Vagina (tissue), 2 donors: ENCODE data around the gene MARF1. TPM values are rescaled to one million over a fixed set of nuclear protein-coding genes. Genes with fewer than 3 reads are reported as not detected.

Experiments
- DNase-seq, 2 donors: peaks; one replicate each; pipeline ENCODE4 v3.0.0-alpha.2; 2017; ENCODE audit errors: extremely low spot score in 2 of 2
- H3K27ac ChIP-seq: fragments of 200-600 bp; sonication (generic); one replicate; pipeline ENCODE4 v1.5.1; 2019
- H3K27me3 ChIP-seq: fragments of 200-600 bp; sonication (generic); one replicate; pipeline ENCODE4 v1.5.1; 2019
- H3K36me3 ChIP-seq, 2 donors: fragments of 200-600 bp; sonication (generic); one replicate each; pipeline ENCODE4 v1.5.1; 2017 to 2019
- H3K4me1 ChIP-seq: fragments of 200-600 bp; sonication (generic); one replicate; pipeline ENCODE4 v1.5.1; 2019
- H3K4me3 ChIP-seq, 2 donors: fragments of 200-600 bp; sonication (generic); 1 replicate in 1 of 2; 2 replicates in 1 of 2; pipeline ENCODE4 v1.5.1; 2016 to 2019
- H3K9me3 ChIP-seq: fragments of 200-600 bp; sonication (generic); one replicate; pipeline ENCODE4 v1.5.1; 2019
- POLR2A ChIP-seq, 2 donors: fragments of 450-650 bp; IDR thresholded peaks; one replicate each; pipeline ENCODE4 v1.6.1; 2017; ENCODE audit warnings: antibody characterized with exemption in 2 of 2, mild to moderate bottlenecking in 2 of 2, moderate library complexity in 2 of 2
- POLR2AphosphoS5 ChIP-seq, 2 donors: sonication (generic); formaldehyde crosslinking; IDR thresholded peaks; one replicate each; pipeline ENCODE4 v1.9.0; 2017; ENCODE audit warnings: antibody characterized with exemption in 2 of 2, mild to moderate bottlenecking in 2 of 2, low read depth in 1 of 2; ENCODE audit not compliant: insufficient read depth in 1 of 2
- intact Hi-C: fragments of 100-400 bp; cut with DNase I; formaldehyde crosslinking; loops from one replicate; pipeline ENCODE4 v1.15.1; 2023
- total RNA-seq: library from RNA; depleted of rRNA; stranded (reverse); fragments of >200 nt; gene quantifications from one replicate; pipeline ENCODE4 v1.2.3, GENCODE V29; 2016
- TF ChIP-seq, protein P1 (sequence below), 3 experiments: fragments of 450-650 bp in 2 of 3; fragments of 200-600 bp in 1 of 3; sonication (generic) in 1 of 3; IDR thresholded peaks; one replicate each; pipeline ENCODE4 v1.5.1; 2017 to 2019; ENCODE audit warnings: antibody characterized with exemption in 3 of 3, mild to moderate bottlenecking in 2 of 3, moderate library complexity in 2 of 3

The MARF1 gene
- total RNA-seq, 1 donor from 2014 or later: 39.0 TPM

DNA sequence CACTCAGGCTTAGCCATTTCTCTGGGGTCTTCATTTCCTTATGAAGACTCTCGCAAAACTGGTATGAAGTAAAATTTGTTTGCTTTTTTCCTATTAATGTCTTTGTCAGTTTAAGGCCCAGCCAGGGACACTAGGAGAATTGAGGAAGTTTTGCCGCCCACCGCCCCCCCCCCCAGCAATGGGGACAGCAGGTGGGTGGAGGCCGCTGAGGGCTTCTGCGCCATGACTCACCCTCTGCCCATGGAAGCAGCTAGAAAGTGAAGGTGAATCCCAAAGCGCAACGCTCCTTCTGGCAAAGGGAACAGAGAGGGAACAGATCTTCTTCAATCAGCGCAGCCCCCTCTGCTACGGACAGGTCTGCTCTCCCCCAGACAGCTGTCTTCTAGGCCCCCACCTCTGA is 49.7 kb downstream of the MARF1 start:
- intact Hi-C loops: loop anchor here (10.0 kb wide), 1 partner anchor 98 kb away; no protein-coding TSS in a partner anchor
- peaks cover 0 to 46% of the 10 kb centered on the region in 2 donors for H3K36me3 ChIP-seq
- TF ChIP-seq POLR2AphosphoS5 (IDR thresholded peaks at IDR 0.05; ENCODE audit: insufficient read depth in 1 of 2, low read depth in 1 of 2) (no peak), POLR2A (IDR thresholded peaks at IDR 0.05) (no peak)
- TF ChIP-seq, protein P1, sequence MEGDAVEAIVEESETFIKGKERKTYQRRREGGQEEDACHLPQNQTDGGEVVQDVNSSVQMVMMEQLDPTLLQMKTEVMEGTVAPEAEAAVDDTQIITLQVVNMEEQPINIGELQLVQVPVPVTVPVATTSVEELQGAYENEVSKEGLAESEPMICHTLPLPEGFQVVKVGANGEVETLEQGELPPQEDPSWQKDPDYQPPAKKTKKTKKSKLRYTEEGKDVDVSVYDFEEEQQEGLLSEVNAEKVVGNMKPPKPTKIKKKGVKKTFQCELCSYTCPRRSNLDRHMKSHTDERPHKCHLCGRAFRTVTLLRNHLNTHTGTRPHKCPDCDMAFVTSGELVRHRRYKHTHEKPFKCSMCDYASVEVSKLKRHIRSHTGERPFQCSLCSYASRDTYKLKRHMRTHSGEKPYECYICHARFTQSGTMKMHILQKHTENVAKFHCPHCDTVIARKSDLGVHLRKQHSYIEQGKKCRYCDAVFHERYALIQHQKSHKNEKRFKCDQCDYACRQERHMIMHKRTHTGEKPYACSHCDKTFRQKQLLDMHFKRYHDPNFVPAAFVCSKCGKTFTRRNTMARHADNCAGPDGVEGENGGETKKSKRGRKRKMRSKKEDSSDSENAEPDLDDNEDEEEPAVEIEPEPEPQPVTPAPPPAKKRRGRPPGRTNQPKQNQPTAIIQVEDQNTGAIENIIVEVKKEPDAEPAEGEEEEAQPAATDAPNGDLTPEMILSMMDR (IDR thresholded peaks at IDR 0.05): no peak
- no peaks in the 10 kb centered on the region for H3K27me3 ChIP-seq
- H3K4me1 ChIP-seq: peaks cover 25% of the 10 kb centered on the region
- no peak for DNase-seq
- no peak overlapping the region for H3K4me3 ChIP-seq
- no peaks in the 10 kb centered on the region for H3K9me3 ChIP-seq
- peak overlapping the region; percentile 24 for H3K27ac ChIP-seq

DNA sequence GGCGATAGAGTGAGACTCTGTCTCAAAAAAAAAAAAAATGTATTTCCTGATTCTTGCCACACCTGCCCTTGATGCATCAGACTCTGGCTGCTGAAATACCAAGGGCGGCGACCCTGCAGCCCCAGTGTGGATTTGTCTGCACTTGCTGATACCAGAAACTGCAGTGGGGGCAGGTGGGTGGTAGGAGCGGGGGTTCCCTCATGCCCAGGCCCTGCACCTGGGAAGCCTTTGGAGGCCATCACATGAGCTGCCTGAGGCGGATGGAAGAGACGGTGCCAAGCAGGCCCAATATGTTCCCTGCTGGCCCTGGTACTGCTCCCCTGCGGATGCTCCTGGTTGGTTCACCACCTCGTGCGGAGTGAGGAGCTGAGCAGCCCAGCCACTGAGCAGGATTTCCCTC is 50.6 kb downstream of the MARF1 start:
- Histone ChIP-seq H3K27ac (peak overlapping the region; percentile 24), H3K4me3 (no peak overlapping the region), H3K36me3 (peaks cover 0 to 37% of the 10 kb centered on the region in 2 donors), H3K4me1 (peaks cover 25% of the 10 kb centered on the region), H3K9me3 (no peaks in the 10 kb centered on the region), H3K27me3 (no peaks in the 10 kb centered on the region)
- peak in 1 of 2 donors; percentile 92 for DNase-seq
- TF ChIP-seq POLR2AphosphoS5 (IDR thresholded peaks at IDR 0.05; ENCODE audit: insufficient read depth in 1 of 2, low read depth in 1 of 2) (peak in 1 of 2 donors; percentile 37), POLR2A (IDR thresholded peaks at IDR 0.05) (no peak)
- intact Hi-C loops: loop anchor here (10.0 kb wide), 1 partner anchor 98 kb away; no protein-coding TSS in a partner anchor

- no peak for DNase-seq
- Histone ChIP-seq H3K4me1 (peaks cover 20% of the 10 kb centered on the region), H3K4me3 (no peak overlapping the region), H3K27ac (no peak overlapping the region), H3K27me3 (no peaks in the 10 kb centered on the region), H3K36me3 (peaks cover 0 to 7% of the 10 kb centered on the region in 2 donors), H3K9me3 (no peaks in the 10 kb centered on the region)
- no peak for TF ChIP-seq POLR2AphosphoS5 (IDR thresholded peaks at IDR 0.05; ENCODE audit: insufficient read depth in 1 of 2, low read depth in 1 of 2)
- no peak for TF ChIP-seq POLR2A (IDR thresholded peaks at IDR 0.05)
- TF ChIP-seq, protein P1 (IDR thresholded peaks at IDR 0.05): no peak
- intact Hi-C loops: no loop called here
Measured at GRCh38 chr16:15587152-15587825, 55.7 kb downstream of the MARF1 start.

- no peaks in the 10 kb centered on the region for H3K27me3 ChIP-seq
- H3K27ac ChIP-seq: no peak overlapping the region
- peaks cover 17% of the 10 kb centered on the region for H3K4me1 ChIP-seq
- no peak for DNase-seq
- no peak overlapping the region for H3K4me3 ChIP-seq
- peaks cover 0 to 7% of the 10 kb centered on the region in 2 donors for H3K36me3 ChIP-seq
- H3K9me3 ChIP-seq: no peaks in the 10 kb centered on the region
- intact Hi-C loops: no loop called here
- TF ChIP-seq, protein P1 (IDR thresholded peaks at IDR 0.05): no peak
- TF ChIP-seq POLR2A (IDR thresholded peaks at IDR 0.05): no peak
- TF ChIP-seq POLR2AphosphoS5 (IDR thresholded peaks at IDR 0.05; ENCODE audit: insufficient read depth in 1 of 2, low read depth in 1 of 2): no peak
Measured at GRCh38 chr16:15586716-15587115, 56.2 kb downstream of the MARF1 start.

- Histone ChIP-seq H3K9me3 (no peaks in the 10 kb centered on the region), H3K27me3 (no peaks in the 10 kb centered on the region), H3K27ac (no peak overlapping the region), H3K4me3 (no peak overlapping the region), H3K36me3 (peaks cover 0 to 7% of the 10 kb centered on the region in 2 donors), H3K4me1 (peaks cover 13% of the 10 kb centered on the region)
- TF ChIP-seq POLR2A (IDR thresholded peaks at IDR 0.05): no peak
- no peak for TF ChIP-seq POLR2AphosphoS5 (IDR thresholded peaks at IDR 0.05; ENCODE audit: insufficient read depth in 1 of 2, low read depth in 1 of 2)
- TF ChIP-seq, protein P1 (IDR thresholded peaks at IDR 0.05): no peak
- intact Hi-C loops: no loop called here
- no peak for DNase-seq
Measured at GRCh38 chr16:15585956-15586355, 57.0 kb downstream of the MARF1 start.
